ENCODE data around the gene PHTF2.

PHTF2 gene

DNA sequence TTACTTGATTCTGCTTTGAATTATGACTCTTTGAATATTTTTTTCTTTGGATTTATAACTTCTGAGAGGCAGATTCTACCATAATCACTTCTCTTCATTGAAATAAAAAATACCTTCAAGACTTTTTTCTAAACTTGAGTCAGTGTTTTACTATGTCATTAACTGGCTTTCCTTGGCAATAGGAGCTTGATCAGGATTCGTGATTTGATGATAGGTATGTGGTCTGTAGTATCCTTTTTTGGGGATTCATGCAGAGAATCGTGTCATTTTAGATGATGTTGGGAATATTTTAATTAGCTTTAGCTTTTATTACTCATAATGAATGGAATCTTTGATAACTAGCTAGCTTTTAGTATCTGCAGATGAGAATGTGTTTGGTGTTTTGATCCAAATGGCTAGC, 83.3 kb downstream of the PHTF2 start:
- WGBS (ENCODE audit: insufficient coverage): no CpG with 5 or more reads among the region's 2 CpGs
- no peaks in the 10 kb centered on the region for H3K9me3 ChIP-seq (ENCODE audit: control extremely low read depth in 1 of 5, control insufficient read depth in 4 of 5, insufficient read depth in 2 of 5, low read depth in 1 of 5, low read length in 4 of 5)
- peaks cover 0 to 4% (median 1%) of the 10 kb centered on the region in 4 experiments for H3K36me3 ChIP-seq (ENCODE audit: control insufficient read depth in 4 of 4, insufficient read depth in 4 of 4, low read length in 3 of 4)
- no peak overlapping the region for H3K4me3 ChIP-seq (ENCODE audit: control insufficient read depth in 1 of 7, extremely low read depth in 1 of 7, insufficient read depth in 4 of 7, low read depth in 2 of 7, low read length in 6 of 7)
- H3K27ac ChIP-seq (ENCODE audit: insufficient read depth in 1 of 2, low read depth in 1 of 2, low read length in 2 of 2, poor library complexity in 1 of 2, severe bottlenecking in 2 of 2): no peak overlapping the region
- no peaks in the 10 kb centered on the region for H3K4me1 ChIP-seq (ENCODE audit: control extremely low read depth in 1 of 4, control insufficient read depth in 4 of 4, insufficient read depth in 4 of 4, low read length in 3 of 4)
- no peak for DNase-seq
- POLR2A ChIA-PET: interaction anchor here (0.6 kb wide), 1 partner anchor 127 kb away, joined by 4 read pairs; no protein-coding TSS in a partner anchor
- H3K27me3 ChIP-seq (replicated peaks in 2 of 5; ENCODE audit: control insufficient read depth in 4 of 5, insufficient read depth in 5 of 5, low read length in 4 of 5): no peaks in the 10 kb centered on the region
- CTCF ChIA-PET: no interaction called here

DNA sequence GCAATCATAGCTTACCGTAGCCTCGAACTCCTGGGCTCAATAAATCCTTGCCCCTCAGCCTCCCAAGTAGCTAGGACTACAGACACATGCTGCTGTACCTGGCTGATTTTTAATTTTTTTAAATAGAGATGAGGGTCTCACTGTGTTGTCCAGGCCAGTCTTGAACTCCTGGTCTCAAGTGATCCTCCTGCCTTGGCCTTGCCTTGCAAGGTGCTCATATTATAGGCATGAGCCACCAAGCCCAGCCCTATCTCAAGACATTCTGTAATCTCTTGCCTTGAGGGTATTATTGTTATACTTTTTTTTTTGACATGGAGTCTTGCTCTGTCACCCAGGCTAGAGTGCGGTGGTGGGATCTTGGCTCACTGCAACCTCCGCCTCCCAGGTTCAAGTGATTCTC, 86.6 kb downstream of the PHTF2 start:
- Histone ChIP-seq H3K27me3 (replicated peaks in 2 of 5; ENCODE audit: control insufficient read depth in 4 of 5, insufficient read depth in 5 of 5, low read length in 4 of 5) (no peaks in the 10 kb centered on the region), H3K36me3 (ENCODE audit: control insufficient read depth in 4 of 4, insufficient read depth in 4 of 4, low read length in 3 of 4) (peaks cover 0 to 2% (median 0%) of the 10 kb centered on the region in 4 experiments), H3K4me1 (ENCODE audit: control extremely low read depth in 1 of 4, control insufficient read depth in 4 of 4, insufficient read depth in 4 of 4, low read length in 3 of 4) (no peaks in the 10 kb centered on the region), H3K4me3 (ENCODE audit: control insufficient read depth in 1 of 7, extremely low read depth in 1 of 7, insufficient read depth in 4 of 7, low read depth in 2 of 7, low read length in 6 of 7) (no peak overlapping the region), H3K9me3 (ENCODE audit: control extremely low read depth in 1 of 5, control insufficient read depth in 4 of 5, insufficient read depth in 2 of 5, low read depth in 1 of 5, low read length in 4 of 5) (no peaks in the 10 kb centered on the region), H3K27ac (ENCODE audit: insufficient read depth in 1 of 2, low read depth in 1 of 2, low read length in 2 of 2, poor library complexity in 1 of 2, severe bottlenecking in 2 of 2) (no peak overlapping the region)
- ChIA-PET POLR2A (no interaction called here), CTCF (interaction anchor here (1.6 kb wide), 1 partner anchor 83 kb away, joined by 3 read pairs; no protein-coding TSS in a partner anchor)
- 100% methylated on average over 2 of the region's 4 CpGs for WGBS (ENCODE audit: insufficient coverage)
- DNase-seq: no peak

DNA sequence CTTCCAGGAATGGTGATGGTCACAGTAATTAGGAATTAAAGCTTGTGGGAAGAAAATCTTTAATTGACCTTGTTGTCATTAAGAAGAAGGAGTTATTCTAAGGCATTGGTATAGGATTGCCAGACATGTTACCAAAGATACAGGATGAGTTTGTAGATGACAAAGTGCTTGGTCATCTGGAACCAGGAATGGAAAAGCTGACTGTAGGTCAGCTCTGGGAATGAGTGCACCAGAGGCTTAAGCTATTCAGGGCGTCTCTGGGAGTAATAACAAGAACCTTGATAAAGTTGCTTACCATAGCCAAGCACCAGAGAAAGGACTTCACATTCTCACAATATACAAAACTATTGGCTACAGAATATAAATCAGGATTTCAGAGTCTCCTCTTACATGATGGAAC, 89.0 kb downstream of the PHTF2 start:
- Histone ChIP-seq H3K27me3 (replicated peaks in 2 of 5; ENCODE audit: control insufficient read depth in 4 of 5, insufficient read depth in 5 of 5, low read length in 4 of 5) (no peaks in the 10 kb centered on the region), H3K9me3 (ENCODE audit: control extremely low read depth in 1 of 5, control insufficient read depth in 4 of 5, insufficient read depth in 2 of 5, low read depth in 1 of 5, low read length in 4 of 5) (no peaks in the 10 kb centered on the region), H3K4me3 (ENCODE audit: control insufficient read depth in 1 of 7, extremely low read depth in 1 of 7, insufficient read depth in 4 of 7, low read depth in 2 of 7, low read length in 6 of 7) (no peak overlapping the region), H3K27ac (ENCODE audit: insufficient read depth in 1 of 2, low read depth in 1 of 2, low read length in 2 of 2, poor library complexity in 1 of 2, severe bottlenecking in 2 of 2) (no peak overlapping the region), H3K4me1 (ENCODE audit: control extremely low read depth in 1 of 4, control insufficient read depth in 4 of 4, insufficient read depth in 4 of 4, low read length in 3 of 4) (no peaks in the 10 kb centered on the region), H3K36me3 (ENCODE audit: control insufficient read depth in 4 of 4, insufficient read depth in 4 of 4, low read length in 3 of 4) (no peaks in the 10 kb centered on the region)
- DNase-seq: no peak
- POLR2A ChIA-PET: interaction anchor here (0.6 kb wide), 1 partner anchor 19 kb away, joined by 10 read pairs; no protein-coding TSS in a partner anchor
- CTCF ChIA-PET: interaction anchor here (1.0 kb wide), 2 partner anchors 10 to 15 kb away, joined by 3 read pairs; no protein-coding TSS in a partner anchor
- WGBS (ENCODE audit: insufficient coverage): no CpG with 5 or more reads among the region's 1 CpG

DNA sequence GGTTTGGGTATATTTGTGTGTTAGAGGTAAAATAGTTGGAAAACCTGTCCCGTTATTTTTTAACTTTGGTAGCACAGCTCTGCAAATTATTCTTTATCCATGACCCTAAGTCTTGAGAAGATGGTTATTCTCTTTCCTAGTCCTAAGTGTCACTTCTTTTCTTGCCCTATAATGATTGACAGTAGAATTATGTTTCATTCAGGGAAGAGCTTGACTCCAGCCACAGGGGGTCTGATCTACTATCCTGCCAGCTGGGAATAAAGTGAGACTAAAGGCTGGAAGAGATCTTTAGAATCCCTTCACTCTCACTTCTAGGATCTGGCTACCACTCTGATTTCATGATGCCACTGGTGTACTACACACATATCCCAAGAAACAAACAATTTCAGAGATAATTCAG, 90.4 kb downstream of the PHTF2 start:
- no peak for DNase-seq
- Histone ChIP-seq H3K4me1 (ENCODE audit: control extremely low read depth in 1 of 4, control insufficient read depth in 4 of 4, insufficient read depth in 4 of 4, low read length in 3 of 4) (no peaks in the 10 kb centered on the region), H3K9me3 (ENCODE audit: control extremely low read depth in 1 of 5, control insufficient read depth in 4 of 5, insufficient read depth in 2 of 5, low read depth in 1 of 5, low read length in 4 of 5) (no peaks in the 10 kb centered on the region), H3K36me3 (ENCODE audit: control insufficient read depth in 4 of 4, insufficient read depth in 4 of 4, low read length in 3 of 4) (no peaks in the 10 kb centered on the region), H3K27ac (ENCODE audit: insufficient read depth in 1 of 2, low read depth in 1 of 2, low read length in 2 of 2, poor library complexity in 1 of 2, severe bottlenecking in 2 of 2) (no peak overlapping the region), H3K4me3 (ENCODE audit: control insufficient read depth in 1 of 7, extremely low read depth in 1 of 7, insufficient read depth in 4 of 7, low read depth in 2 of 7, low read length in 6 of 7) (no peak overlapping the region), H3K27me3 (replicated peaks in 2 of 5; ENCODE audit: control insufficient read depth in 4 of 5, insufficient read depth in 5 of 5, low read length in 4 of 5) (no peaks in the 10 kb centered on the region)
- WGBS (ENCODE audit: insufficient coverage): 100% methylated on average over 1 of the region's 1 CpG
- ChIA-PET CTCF (interaction anchor here (0.6 kb wide), 1 partner anchor 229 kb away, joined by 3 read pairs; no protein-coding TSS in a partner anchor), POLR2A (no interaction called here)

DNA sequence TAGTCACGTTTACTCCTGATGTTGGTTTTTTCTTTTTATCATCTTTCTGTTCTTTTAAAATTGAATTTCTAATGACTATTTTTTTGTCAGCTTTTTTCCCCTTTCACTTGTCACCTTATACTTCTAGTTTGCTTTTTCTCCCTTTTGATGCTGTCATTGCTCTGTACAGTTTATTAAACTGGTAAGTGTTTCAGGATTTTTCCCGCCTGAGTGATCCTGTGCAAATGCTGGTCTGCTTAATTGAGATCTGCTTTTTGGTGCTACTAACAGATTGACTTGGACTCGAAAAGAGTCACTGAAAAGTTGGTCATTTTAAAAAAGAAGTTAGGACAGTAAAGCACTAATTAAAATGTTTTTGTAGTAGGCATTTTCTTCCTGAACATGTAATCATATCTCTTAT, 95.2 kb downstream of the PHTF2 start:
- CTCF ChIA-PET: no interaction called here
- WGBS (ENCODE audit: insufficient coverage): 100% methylated on average over 2 of the region's 3 CpGs
- POLR2A ChIA-PET: no interaction called here
- no peaks in the 10 kb centered on the region for H3K9me3 ChIP-seq (ENCODE audit: control extremely low read depth in 1 of 5, control insufficient read depth in 4 of 5, insufficient read depth in 2 of 5, low read depth in 1 of 5, low read length in 4 of 5)
- H3K4me3 ChIP-seq (ENCODE audit: control insufficient read depth in 1 of 7, extremely low read depth in 1 of 7, insufficient read depth in 4 of 7, low read depth in 2 of 7, low read length in 6 of 7): no peak overlapping the region
- no peak overlapping the region for H3K27ac ChIP-seq (ENCODE audit: insufficient read depth in 1 of 2, low read depth in 1 of 2, low read length in 2 of 2, poor library complexity in 1 of 2, severe bottlenecking in 2 of 2)
- DNase-seq: no peak
- H3K4me1 ChIP-seq (ENCODE audit: control extremely low read depth in 1 of 4, control insufficient read depth in 4 of 4, insufficient read depth in 4 of 4, low read length in 3 of 4): no peaks in the 10 kb centered on the region
- no peaks in the 10 kb centered on the region for H3K27me3 ChIP-seq (replicated peaks in 2 of 5; ENCODE audit: control insufficient read depth in 4 of 5, insufficient read depth in 5 of 5, low read length in 4 of 5)
- H3K36me3 ChIP-seq (ENCODE audit: control insufficient read depth in 4 of 4, insufficient read depth in 4 of 4, low read length in 3 of 4): no peaks in the 10 kb centered on the region

DNA sequence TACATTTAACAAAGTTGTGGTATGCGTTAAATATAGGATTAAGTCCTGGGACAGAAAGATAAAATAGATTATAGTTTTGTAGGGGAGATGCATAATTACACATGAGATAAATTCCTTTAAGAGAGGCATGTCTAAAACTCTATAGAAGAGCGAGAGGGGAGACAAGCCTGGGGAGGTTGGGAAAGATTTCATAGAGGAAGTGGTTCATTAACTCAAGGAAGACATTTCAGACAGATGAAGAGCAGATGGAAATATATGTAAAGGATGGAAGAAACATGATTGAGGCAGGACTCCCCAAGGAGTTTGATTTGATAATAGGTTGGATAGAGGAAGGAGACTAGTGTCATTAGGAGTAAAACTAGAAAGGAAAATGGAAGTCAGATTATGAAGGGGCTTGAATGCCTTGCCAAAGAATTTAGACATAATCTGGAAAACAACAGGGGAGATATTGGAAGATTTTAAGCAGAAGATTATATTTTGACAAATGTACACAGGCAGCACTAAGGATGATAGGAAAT, 96.1 kb downstream of the PHTF2 start:
- ChIA-PET POLR2A (no interaction called here), CTCF (no interaction called here)
- H3K36me3 ChIP-seq (ENCODE audit: control insufficient read depth in 4 of 4, insufficient read depth in 4 of 4, low read length in 3 of 4): no peaks in the 10 kb centered on the region
- no peaks in the 10 kb centered on the region for H3K9me3 ChIP-seq (ENCODE audit: control extremely low read depth in 1 of 5, control insufficient read depth in 4 of 5, insufficient read depth in 2 of 5, low read depth in 1 of 5, low read length in 4 of 5)
- no peak overlapping the region for H3K27ac ChIP-seq (ENCODE audit: insufficient read depth in 1 of 2, low read depth in 1 of 2, low read length in 2 of 2, poor library complexity in 1 of 2, severe bottlenecking in 2 of 2)
- no peaks in the 10 kb centered on the region for H3K27me3 ChIP-seq (replicated peaks in 2 of 5; ENCODE audit: control insufficient read depth in 4 of 5, insufficient read depth in 5 of 5, low read length in 4 of 5)
- no peak overlapping the region for H3K4me3 ChIP-seq (ENCODE audit: control insufficient read depth in 1 of 7, extremely low read depth in 1 of 7, insufficient read depth in 4 of 7, low read depth in 2 of 7, low read length in 6 of 7)
- WGBS (ENCODE audit: insufficient coverage): 100% methylated on average over 1 of the region's 2 CpGs
- H3K4me1 ChIP-seq (ENCODE audit: control extremely low read depth in 1 of 4, control insufficient read depth in 4 of 4, insufficient read depth in 4 of 4, low read length in 3 of 4): no peaks in the 10 kb centered on the region
- DNase-seq: no peak

DNA sequence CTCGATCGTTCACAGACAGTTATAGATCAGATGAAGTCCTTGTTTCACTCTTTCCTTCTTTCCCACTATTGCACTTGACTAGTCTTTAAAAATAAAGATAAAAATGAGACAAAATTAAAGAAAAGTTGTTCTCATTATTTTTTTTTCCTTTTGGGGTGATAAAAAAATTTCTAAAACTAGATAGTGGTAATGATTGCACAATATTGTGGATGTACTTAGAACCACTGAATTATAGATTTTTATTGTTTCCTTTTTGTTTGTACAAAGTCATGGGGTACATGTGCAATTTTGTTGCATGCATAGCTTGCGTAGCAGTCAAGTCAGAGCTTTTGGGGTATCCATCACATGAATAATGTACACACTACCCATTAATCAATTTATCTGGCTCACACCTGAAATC, 97.3 kb downstream of the PHTF2 start:
- H3K4me1 ChIP-seq (ENCODE audit: control extremely low read depth in 1 of 4, control insufficient read depth in 4 of 4, insufficient read depth in 4 of 4, low read length in 3 of 4): no peaks in the 10 kb centered on the region
- no peak overlapping the region for H3K27ac ChIP-seq (ENCODE audit: insufficient read depth in 1 of 2, low read depth in 1 of 2, low read length in 2 of 2, poor library complexity in 1 of 2, severe bottlenecking in 2 of 2)
- no peaks in the 10 kb centered on the region for H3K9me3 ChIP-seq (ENCODE audit: control extremely low read depth in 1 of 5, control insufficient read depth in 4 of 5, insufficient read depth in 2 of 5, low read depth in 1 of 5, low read length in 4 of 5)
- ChIA-PET POLR2A (no interaction called here), CTCF (no interaction called here)
- H3K4me3 ChIP-seq (ENCODE audit: control insufficient read depth in 1 of 7, extremely low read depth in 1 of 7, insufficient read depth in 4 of 7, low read depth in 2 of 7, low read length in 6 of 7): no peak overlapping the region
- H3K27me3 ChIP-seq (replicated peaks in 2 of 5; ENCODE audit: control insufficient read depth in 4 of 5, insufficient read depth in 5 of 5, low read length in 4 of 5): no peaks in the 10 kb centered on the region
- WGBS (ENCODE audit: insufficient coverage): no CpG with 5 or more reads among the region's 3 CpGs
- peaks cover 0 to 4% (median 1%) of the 10 kb centered on the region in 4 experiments for H3K36me3 ChIP-seq (ENCODE audit: control insufficient read depth in 4 of 4, insufficient read depth in 4 of 4, low read length in 3 of 4)
- no peak for DNase-seq
